ENCODE measurements around the gene ZNF385B.

ZNF385B gene

DNA sequence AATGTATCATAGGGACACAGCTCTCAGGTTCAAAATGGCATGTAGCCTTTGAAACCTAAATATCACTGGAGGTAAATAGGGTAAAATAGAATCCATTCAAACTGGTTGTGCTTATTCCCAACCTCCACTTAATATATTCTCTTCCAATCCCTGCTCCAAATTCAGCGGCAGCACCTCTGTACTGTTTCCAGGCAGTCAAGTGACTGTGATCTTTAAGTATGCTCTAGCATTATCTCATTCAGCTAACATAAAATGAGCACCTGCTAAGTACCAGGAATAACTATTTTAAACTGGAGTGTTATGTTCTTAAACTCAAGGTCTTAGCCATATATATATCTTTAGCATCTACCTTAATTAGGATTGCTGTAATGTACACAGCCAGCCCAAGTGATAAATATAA lies 327.5 kb downstream of the ZNF385B start:
- H3K4me3 ChIP-seq (replicated peaks; ENCODE audit: insufficient read depth, low read length), result no peak overlapping the region
- no peak for DNase-seq (ENCODE audit: low read depth in 1 of 2, low spot score in 1 of 2)
- no peaks in the 10 kb centered on the region for H3K27me3 ChIP-seq (ENCODE audit: insufficient read depth, poor library complexity, severe bottlenecking)
- TF ChIP-seq, protein P1, sequence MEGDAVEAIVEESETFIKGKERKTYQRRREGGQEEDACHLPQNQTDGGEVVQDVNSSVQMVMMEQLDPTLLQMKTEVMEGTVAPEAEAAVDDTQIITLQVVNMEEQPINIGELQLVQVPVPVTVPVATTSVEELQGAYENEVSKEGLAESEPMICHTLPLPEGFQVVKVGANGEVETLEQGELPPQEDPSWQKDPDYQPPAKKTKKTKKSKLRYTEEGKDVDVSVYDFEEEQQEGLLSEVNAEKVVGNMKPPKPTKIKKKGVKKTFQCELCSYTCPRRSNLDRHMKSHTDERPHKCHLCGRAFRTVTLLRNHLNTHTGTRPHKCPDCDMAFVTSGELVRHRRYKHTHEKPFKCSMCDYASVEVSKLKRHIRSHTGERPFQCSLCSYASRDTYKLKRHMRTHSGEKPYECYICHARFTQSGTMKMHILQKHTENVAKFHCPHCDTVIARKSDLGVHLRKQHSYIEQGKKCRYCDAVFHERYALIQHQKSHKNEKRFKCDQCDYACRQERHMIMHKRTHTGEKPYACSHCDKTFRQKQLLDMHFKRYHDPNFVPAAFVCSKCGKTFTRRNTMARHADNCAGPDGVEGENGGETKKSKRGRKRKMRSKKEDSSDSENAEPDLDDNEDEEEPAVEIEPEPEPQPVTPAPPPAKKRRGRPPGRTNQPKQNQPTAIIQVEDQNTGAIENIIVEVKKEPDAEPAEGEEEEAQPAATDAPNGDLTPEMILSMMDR (IDR thresholded peaks at IDR 0.05; ENCODE audit: insufficient read depth, low read length), result no peak
- TF ChIP-seq SPI1 (IDR thresholded peaks at IDR 0.05; ENCODE audit: borderline replicate concordance, low read depth) (no peak), GABPA (IDR thresholded peaks at IDR 0.05; ENCODE audit: low read depth) (no peak), POLR2AphosphoS5 (IDR thresholded peaks at IDR 0.05; ENCODE audit: low read depth) (no peak)
- TF ChIP-seq, protein P2, sequence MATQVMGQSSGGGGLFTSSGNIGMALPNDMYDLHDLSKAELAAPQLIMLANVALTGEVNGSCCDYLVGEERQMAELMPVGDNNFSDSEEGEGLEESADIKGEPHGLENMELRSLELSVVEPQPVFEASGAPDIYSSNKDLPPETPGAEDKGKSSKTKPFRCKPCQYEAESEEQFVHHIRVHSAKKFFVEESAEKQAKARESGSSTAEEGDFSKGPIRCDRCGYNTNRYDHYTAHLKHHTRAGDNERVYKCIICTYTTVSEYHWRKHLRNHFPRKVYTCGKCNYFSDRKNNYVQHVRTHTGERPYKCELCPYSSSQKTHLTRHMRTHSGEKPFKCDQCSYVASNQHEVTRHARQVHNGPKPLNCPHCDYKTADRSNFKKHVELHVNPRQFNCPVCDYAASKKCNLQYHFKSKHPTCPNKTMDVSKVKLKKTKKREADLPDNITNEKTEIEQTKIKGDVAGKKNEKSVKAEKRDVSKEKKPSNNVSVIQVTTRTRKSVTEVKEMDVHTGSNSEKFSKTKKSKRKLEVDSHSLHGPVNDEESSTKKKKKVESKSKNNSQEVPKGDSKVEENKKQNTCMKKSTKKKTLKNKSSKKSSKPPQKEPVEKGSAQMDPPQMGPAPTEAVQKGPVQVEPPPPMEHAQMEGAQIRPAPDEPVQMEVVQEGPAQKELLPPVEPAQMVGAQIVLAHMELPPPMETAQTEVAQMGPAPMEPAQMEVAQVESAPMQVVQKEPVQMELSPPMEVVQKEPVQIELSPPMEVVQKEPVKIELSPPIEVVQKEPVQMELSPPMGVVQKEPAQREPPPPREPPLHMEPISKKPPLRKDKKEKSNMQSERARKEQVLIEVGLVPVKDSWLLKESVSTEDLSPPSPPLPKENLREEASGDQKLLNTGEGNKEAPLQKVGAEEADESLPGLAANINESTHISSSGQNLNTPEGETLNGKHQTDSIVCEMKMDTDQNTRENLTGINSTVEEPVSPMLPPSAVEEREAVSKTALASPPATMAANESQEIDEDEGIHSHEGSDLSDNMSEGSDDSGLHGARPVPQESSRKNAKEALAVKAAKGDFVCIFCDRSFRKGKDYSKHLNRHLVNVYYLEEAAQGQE (IDR thresholded peaks at IDR 0.05; ENCODE audit: insufficient replicate concordance, low read depth), result no peak
- H3K27ac ChIP-seq (replicated peaks), result no peak overlapping the region

DNA sequence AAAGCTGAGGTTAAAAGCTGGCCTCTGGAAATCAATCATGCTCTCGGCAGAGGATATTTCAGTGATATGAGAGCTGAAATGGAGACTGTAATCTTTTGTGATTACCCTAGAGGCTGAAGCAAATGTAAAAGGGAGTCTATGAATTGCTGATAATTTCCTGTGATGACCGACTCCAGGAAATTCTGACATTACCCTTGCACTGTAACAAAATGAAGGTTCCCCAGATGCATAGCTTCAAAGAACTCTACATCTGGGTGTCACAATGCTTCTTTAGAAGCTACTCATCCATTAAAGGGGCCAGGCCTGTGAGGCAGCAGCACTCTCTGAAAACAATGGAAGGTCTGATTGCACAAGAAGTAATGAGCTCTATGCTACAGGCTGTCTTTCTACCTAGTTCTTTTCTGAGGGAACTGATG lies 328.5 kb downstream of the ZNF385B start:
- TF ChIP-seq POLR2AphosphoS5 (IDR thresholded peaks at IDR 0.05; ENCODE audit: low read depth) (no peak), SPI1 (IDR thresholded peaks at IDR 0.05; ENCODE audit: borderline replicate concordance, low read depth) (no peak), GABPA (IDR thresholded peaks at IDR 0.05; ENCODE audit: low read depth) (no peak)
- TF ChIP-seq, protein P2 (IDR thresholded peaks at IDR 0.05; ENCODE audit: insufficient replicate concordance, low read depth), result no peak
- TF ChIP-seq, protein P1 (IDR thresholded peaks at IDR 0.05; ENCODE audit: insufficient read depth, low read length), result no peak
- Histone ChIP-seq H3K4me3 (replicated peaks; ENCODE audit: insufficient read depth, low read length) (no peak overlapping the region), H3K27me3 (ENCODE audit: insufficient read depth, poor library complexity, severe bottlenecking) (no peaks in the 10 kb centered on the region), H3K27ac (replicated peaks) (no peak overlapping the region)
- no peak for DNase-seq (ENCODE audit: low read depth in 1 of 2, low spot score in 1 of 2)

DNA sequence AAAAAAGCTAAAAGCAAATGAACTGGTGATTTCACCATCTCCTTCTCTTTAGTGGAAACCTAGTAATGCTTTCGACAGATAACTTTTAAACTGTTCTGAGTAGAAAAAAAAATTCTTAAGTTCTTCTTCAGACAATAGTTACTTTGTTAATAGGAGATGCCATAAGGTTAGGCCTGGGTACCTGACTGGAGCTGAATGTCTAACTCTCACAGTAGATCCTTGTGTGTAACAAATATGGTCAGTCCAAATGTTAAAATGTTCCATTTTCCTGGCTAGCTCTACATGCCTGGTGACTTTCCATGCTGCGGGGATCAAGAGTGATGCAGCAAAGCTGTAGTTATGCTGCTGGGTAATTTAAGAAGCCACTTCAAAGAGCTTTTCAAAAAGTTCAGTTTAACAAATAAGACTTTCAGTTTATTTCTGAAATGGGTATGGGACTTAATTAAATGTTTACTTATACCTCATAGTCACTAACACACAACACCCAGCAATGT lies 332.8 kb downstream of the ZNF385B start:
- no peak for DNase-seq (ENCODE audit: low read depth in 1 of 2, low spot score in 1 of 2)
- TF ChIP-seq, protein P2 (IDR thresholded peaks at IDR 0.05; ENCODE audit: insufficient replicate concordance, low read depth), result no peak
- no peak for TF ChIP-seq SPI1 (IDR thresholded peaks at IDR 0.05; ENCODE audit: borderline replicate concordance, low read depth)
- TF ChIP-seq, protein P1 (IDR thresholded peaks at IDR 0.05; ENCODE audit: insufficient read depth, low read length), result no peak
- no peak for TF ChIP-seq GABPA (IDR thresholded peaks at IDR 0.05; ENCODE audit: low read depth)
- TF ChIP-seq POLR2AphosphoS5 (IDR thresholded peaks at IDR 0.05; ENCODE audit: low read depth), result no peak
- no peak overlapping the region for H3K27ac ChIP-seq (replicated peaks)
- H3K4me3 ChIP-seq (replicated peaks; ENCODE audit: insufficient read depth, low read length), result no peak overlapping the region
- no peaks in the 10 kb centered on the region for H3K27me3 ChIP-seq (ENCODE audit: insufficient read depth, poor library complexity, severe bottlenecking)
